Activated CD4-positive, CD25-positive, alpha-beta regulatory T cell (primary cell): ENCODE data around the gene BCDIN3D.
"Not testable (repeated sequence)": the region's sequence is repeated elsewhere in the genome, so short reads cannot be mapped to it uniquely, and the experiment has no call there.

ENCODE experiments used
- DNase-seq, 4 experiments: peaks; one replicate each; lab custom pipeline; 2025; lab: John Stamatoyannopoulos, UW

The BCDIN3D gene, protein sequence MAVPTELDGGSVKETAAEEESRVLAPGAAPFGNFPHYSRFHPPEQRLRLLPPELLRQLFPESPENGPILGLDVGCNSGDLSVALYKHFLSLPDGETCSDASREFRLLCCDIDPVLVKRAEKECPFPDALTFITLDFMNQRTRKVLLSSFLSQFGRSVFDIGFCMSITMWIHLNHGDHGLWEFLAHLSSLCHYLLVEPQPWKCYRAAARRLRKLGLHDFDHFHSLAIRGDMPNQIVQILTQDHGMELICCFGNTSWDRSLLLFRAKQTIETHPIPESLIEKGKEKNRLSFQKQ

DNA sequence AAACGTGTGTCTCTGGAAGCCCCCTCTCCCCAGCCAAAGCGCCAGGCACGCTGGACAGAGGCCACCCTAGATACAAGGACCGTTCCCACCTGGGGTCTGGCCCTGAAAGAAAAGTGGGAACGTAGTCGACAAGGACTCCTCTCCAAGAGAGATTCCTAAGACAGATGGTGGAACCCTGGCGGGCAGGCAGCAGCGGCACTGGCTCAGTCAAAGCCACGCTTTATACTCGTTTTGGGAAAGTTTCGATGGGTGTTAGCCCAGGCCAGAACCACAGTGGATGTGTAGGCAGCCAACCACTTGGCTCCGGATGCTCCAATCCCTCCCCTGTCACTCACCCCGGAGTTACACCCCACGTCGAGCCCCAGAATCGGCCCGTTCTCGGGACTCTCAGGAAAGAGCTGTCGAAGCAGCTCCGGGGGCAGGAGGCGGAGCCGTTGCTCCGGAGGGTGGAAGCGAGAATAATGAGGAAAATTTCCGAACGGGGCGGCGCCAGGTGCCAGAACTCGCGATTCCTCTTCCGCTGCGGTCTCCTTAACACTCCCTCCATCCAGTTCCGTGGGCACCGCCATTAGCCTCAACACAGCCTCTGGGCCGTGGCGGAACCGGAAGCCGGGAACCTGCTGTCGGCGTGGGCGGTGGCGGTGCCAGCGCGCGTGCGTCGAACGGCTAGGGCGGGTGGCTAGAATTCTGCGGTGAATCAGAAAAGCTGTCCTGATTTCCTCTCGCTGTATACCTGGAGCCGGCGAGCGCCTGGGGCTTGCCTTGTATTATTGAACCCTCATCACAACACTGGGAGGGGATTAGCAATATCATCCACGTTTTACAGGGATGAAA is at the start of gene BCDIN3D:
BCDIN3D (minus strand) TSS at position 588 of the 834 bp plus-strand sequence; CDS start at position 569, 19 bp downstream.
- peak; percentile 83 to 86 (median 84) for DNase-seq

DNA sequence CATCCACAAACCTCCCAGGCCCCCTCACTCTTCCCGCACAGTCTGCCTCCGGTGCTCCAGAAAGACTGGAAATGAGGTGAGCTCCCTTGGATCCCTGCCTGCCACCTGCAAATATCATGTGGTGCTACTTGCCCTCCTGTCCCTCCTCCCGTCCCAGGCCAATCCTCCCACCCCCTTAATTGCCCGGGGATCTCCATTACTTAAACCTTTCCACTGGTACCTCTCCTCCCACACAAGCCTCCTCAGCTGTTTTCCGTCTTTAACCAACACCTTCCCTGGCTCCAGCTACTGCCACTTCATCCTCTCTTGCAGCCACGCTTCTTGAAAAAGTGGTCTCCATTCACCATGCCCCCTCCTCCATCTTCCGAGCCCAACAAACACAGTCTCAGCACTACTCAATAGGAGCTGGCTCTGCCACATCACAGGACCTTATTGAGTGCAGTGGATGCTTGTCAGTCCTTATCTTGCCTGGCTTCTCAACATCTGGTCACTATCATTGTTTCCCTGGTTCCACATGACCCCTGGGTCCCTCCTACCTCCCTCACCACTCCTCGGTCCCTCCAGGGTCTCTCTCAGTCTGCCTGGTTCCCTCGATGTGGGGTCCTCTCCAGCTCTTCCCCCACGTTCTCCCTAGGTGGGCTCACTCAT is 49.3 kb upstream of the BCDIN3D start:
- DNase-seq = no peak

GRCh38 chr12:49891476-49891875 is 48.6 kb upstream of the BCDIN3D start:
- no peak for DNase-seq

GRCh38 chr12:49891012-49891411 is 48.1 kb upstream of the BCDIN3D start:
- no peak for DNase-seq

DNA sequence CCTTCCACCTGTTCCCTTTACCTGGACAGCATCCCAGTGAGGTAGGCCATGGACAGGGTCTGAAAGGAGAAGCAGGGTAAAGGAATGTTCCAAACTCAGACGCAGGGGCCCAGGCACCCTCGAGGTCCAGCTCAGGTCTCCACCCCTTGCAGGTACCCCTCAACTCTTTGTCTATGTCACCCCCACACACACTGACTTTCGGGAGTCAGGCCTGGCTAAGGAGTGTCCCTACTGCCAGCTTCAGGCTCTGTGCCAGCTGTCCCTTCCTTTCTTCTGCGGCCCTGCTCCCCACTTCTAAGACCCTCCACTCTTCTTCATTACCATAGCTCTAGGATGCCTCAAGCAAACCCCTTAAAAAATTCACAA is 47.2 kb upstream of the BCDIN3D start:
- no peak for DNase-seq

GRCh38 chr12:49889361-49890095 is 46.6 kb upstream of the BCDIN3D start:
- DNase-seq = no peak

DNA sequence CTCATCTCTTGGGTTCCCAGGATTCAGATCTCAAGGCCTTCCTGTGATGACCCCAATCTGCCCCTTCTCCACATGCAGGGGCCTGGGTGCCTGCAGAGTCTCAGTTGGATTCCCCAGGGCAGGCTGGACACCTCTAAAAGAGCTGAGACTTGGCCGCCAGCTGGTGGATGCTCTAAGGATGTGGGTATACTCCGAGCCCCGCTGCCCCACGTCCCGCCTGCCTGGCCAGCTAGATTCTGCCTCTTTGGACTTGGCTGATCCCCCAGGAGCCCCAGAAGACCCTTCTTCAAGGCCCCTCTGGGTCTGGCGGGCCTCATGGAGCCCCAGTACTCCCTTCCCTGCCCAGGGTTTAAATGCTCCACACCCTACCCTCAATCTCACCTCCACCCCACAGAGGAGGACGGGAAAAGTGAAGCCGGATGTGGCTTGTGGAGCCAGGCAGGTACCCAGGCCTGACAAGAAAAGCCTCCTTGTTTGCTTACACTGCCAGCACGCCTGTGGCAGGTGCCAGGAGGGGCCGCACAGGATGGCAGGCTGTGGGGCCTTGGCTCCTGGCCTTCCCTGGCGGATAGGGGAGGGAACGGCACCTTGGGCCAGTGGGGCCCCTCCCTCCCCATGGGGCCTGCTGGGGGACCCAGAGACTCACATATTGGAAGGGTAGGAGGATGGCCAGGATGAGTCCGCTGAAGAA is 45.7 kb upstream of the BCDIN3D start:
- DNase-seq = no peak

GRCh38 chr12:49887536-49888401 is 44.9 kb upstream of the BCDIN3D start:
- DNase-seq = no peak

DNA sequence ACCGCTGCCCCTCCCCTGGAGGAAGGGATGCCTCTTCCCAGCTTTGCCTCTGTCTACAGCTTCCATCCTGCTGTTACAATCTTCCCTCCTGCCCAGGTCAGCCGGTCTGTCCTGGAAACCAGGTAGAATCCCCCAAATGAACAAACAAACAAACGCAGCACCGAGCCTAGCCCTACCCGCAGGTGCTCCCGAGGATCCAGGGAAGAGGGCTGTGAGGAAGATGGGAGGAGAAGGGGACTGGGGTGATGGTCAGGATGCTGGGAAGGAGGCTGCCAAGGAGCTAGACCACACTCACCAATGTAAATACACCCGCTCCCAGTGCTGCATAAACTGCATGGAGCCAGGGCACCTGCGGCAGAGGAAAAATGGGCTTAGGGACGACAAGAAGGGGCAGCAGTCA is 44.2 kb upstream of the BCDIN3D start:
- DNase-seq = no peak

DNA sequence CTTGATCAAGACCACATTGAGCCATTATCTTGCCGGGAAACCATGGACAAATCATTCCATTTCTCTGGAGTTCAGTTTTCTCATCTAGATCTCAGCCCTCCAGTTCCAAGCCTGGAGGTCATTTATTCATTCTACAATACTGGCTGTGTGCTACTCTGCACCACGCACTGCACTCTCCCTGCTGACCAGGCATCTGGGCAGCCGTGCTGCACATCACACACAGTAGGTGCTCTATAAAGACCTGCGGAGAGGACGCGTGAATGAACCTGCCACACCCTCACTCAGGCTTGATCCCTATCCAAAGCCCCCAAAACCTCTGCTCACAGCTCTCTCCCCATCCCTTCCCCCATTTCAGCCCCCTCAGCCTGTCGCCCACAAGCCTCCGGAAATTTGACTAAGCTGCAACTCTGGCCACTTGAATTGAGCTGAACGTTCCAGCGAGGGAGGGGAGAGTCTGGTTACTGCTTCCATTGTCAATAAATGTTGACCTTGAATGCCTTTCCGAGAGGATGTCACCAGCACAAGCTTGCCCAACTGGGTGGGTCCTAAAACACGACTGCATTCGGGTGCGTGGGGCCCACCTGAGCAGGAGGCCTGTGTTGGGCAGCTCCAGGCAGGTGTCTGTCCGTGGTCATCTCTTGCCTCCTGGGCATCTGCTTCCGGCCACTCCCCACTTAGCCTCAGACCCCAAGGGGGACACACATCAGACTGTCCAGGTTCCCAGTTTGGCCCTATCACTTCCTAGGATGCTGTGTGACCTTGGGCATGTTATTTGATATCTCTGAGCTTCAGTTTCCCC is 43.0 kb upstream of the BCDIN3D start:
- no peak for DNase-seq

- no peak for DNase-seq
Measured at GRCh38 chr12:49885118-49885517, 42.2 kb upstream of the BCDIN3D start.

- no peak for DNase-seq
Measured at GRCh38 chr12:49882851-49883464, 40.1 kb upstream of the BCDIN3D start.

GRCh38 chr12:49882248-49882850 is 39.4 kb upstream of the BCDIN3D start:
- DNase-seq = no peak

GRCh38 chr12:49881415-49882247 is 38.7 kb upstream of the BCDIN3D start:
- no peak for DNase-seq

DNA sequence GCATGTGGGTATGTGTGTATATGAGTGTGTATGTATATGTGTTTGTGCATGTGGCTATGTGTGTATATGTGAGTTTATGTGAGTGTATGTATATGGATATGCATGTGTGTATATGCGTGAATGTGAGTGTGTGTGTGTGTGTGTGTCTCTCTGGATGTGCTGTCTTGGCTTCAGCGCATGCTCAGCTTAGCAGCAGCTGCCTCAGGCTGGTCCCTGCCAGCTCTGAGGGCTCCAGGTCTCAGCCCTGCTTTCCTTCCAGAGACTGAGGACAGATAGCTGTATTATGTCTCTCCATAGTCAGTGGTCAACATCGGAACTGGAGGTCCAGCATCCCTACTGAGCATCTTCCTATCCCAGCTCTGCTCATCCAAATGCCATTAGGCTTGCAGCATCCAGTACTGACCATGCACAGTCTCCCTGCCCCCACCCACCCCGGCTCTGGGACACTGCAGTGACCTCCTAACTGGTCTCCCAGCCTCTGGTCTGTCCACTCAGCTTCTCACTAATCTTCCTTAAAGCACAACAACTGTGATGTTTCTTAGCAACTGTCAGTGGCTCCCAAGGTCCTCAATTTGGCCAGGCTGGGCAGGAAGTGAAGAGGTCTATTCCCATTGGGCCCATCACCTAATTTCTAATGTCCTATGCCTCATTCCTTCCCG is 38.0 kb upstream of the BCDIN3D start:
- DNase-seq = no peak

- DNase-seq = not testable (repeated sequence)
Measured at GRCh38 chr12:49879065-49879464, 36.2 kb upstream of the BCDIN3D start.

DNA sequence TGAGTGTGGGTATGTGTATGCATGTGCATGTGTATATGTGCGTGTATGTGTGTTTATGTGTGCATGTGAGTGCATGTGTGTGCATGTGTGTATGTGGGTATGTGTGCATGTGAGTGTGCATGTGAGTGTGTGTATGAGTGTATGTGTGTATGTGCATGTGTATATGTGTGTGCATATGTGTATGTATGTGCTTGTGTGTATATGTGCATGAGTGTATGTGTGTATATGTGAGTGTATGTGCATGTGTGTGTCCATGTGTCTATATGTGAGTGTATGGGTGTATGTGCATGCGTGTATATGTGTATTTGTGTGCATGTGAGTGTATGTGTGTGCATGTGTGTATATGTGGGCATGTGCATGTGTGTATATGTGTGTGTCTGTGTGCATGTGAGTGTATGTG is 35.1 kb upstream of the BCDIN3D start:
- no peak for DNase-seq
